Activated T-helper 1 cell treated with anti-CD3 and anti-CD28 coated beads, Interleukin-12 subunit alpha, Interleukin-12 subunit beta, Interleukin-2, Interleukin-4 antibody, amounts not matched to agents 30 ng/mL and 10 ng/mL and 1 ng/mL, durations not matched to agents 14 hours and 24 hours and 36 hours (primary cell): ENCODE measurements around the gene KHDC3L. TPM values are rescaled to one million over a fixed set of nuclear protein-coding genes. Genes with fewer than 3 reads are reported as not detected.

ENCODE experiments used
- total RNA-seq: library from RNA; stranded (reverse); gene quantifications from 2 replicates; pipeline ENCODE4 v1.2.3, GENCODE V29; 2022

KHDC3L gene
- total RNA-seq, 1 donor from 2014 or later, result not detected

Other genes starting within 250 kb of the KHDC3L start
- gene KHDC1L, start 137.2 kb upstream of the KHDC3L start, total RNA-seq, result not detected in 2 replicates
- gene KHDC1, start 99.5 kb upstream of the KHDC3L start, total RNA-seq, result 4.8 and 6.4 TPM in 2 replicates
- gene DPPA5, start 8.4 kb upstream of the KHDC3L start, total RNA-seq, result not detected in 2 replicates
- gene OOEP, start 7.2 kb downstream of the KHDC3L start, total RNA-seq, result 1.2 TPM in 1 of 2 replicates, not detected in the other
- gene DDX43, start 32.2 kb downstream of the KHDC3L start, total RNA-seq, result 0.44 and 0.66 TPM in 2 replicates
- 47.6 and 51.1 TPM in 2 replicates for gene CGAS, start 89.6 kb downstream of the KHDC3L start, total RNA-seq
- gene MTO1, start 99.1 kb downstream of the KHDC3L start, total RNA-seq, result 33.3 and 45.8 TPM in 2 replicates
- 8,439 and 8,694 TPM in 2 replicates for gene EEF1A1, start 158.4 kb downstream of the KHDC3L start, total RNA-seq